ENCODE data around the gene MRC2. TPM values are rescaled to one million over a fixed set of nuclear protein-coding genes. Genes with fewer than 3 reads are reported as not detected.

Gene MRC2
- 91.2 TPM for total RNA-seq
- long read RNA-seq, full-length matches to known transcripts = 10 of 237 reads
- long read RNA-seq, partial matches to known transcripts = 213 of 237 reads
- long read RNA-seq, other reads (novel, unspliced or antisense) = 14 of 237 reads

DNA sequence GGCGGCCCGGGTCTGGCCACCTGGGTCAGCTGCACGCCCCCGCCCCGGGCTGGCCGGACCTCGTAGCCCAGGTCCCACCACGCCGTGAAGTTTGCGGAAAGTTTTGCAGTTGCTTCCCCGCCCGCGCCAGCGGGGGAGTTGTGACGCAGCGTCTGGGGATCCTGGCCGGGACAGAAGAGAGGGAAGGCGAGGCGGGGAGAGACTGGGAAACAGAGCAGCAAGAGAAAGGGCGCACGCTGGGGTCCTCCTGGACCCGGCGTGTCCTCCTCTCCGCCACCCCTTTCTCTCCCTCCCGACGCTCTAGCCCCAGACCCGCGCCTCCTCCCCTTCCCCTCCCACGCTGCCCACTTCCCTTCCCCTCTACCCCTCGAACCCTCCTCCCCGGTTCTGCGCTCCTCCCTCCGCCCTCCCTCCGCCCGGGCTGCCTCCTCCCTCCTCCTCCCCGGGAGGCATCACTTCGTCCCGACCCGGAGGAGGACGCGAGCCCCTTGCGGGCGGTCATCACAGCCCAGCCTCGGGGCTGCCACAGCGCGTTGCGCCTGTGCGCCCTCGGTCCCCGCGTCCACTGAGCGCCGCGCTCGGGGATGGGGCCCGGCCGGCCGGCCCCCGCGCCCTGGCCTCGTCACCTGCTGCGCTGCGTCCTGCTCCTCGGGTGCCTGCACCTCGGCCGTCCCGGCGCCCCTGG, at the start of gene MRC2:
MRC2 (plus strand) TSS at position 452 of the 685 bp plus-strand sequence; CDS start at position 585, 133 bp downstream.
- ATAC-seq (peak; percentile 66 to 81), DNase-seq (peak; percentile 72)
- Histone ChIP-seq H3K4me1 (peaks cover 37% of the 10 kb centered on the region), H3K27ac (peak within 1 kb of the TSS; percentile 86), H3K27me3 (ENCODE audit: low read depth) (peaks cover 14% of the 10 kb centered on the region), H3K4me3 (peak within 1 kb of the TSS; percentile 68), H3K36me3 (no peaks in the 10 kb centered on the region), H3K9me3 (no peaks in the 10 kb centered on the region)
- intact Hi-C loops (cut with DNase I) = no loop called here
- TF ChIP-seq, protein P1, sequence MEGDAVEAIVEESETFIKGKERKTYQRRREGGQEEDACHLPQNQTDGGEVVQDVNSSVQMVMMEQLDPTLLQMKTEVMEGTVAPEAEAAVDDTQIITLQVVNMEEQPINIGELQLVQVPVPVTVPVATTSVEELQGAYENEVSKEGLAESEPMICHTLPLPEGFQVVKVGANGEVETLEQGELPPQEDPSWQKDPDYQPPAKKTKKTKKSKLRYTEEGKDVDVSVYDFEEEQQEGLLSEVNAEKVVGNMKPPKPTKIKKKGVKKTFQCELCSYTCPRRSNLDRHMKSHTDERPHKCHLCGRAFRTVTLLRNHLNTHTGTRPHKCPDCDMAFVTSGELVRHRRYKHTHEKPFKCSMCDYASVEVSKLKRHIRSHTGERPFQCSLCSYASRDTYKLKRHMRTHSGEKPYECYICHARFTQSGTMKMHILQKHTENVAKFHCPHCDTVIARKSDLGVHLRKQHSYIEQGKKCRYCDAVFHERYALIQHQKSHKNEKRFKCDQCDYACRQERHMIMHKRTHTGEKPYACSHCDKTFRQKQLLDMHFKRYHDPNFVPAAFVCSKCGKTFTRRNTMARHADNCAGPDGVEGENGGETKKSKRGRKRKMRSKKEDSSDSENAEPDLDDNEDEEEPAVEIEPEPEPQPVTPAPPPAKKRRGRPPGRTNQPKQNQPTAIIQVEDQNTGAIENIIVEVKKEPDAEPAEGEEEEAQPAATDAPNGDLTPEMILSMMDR (IDR thresholded peaks at IDR 0.05) = no peak

DNA sequence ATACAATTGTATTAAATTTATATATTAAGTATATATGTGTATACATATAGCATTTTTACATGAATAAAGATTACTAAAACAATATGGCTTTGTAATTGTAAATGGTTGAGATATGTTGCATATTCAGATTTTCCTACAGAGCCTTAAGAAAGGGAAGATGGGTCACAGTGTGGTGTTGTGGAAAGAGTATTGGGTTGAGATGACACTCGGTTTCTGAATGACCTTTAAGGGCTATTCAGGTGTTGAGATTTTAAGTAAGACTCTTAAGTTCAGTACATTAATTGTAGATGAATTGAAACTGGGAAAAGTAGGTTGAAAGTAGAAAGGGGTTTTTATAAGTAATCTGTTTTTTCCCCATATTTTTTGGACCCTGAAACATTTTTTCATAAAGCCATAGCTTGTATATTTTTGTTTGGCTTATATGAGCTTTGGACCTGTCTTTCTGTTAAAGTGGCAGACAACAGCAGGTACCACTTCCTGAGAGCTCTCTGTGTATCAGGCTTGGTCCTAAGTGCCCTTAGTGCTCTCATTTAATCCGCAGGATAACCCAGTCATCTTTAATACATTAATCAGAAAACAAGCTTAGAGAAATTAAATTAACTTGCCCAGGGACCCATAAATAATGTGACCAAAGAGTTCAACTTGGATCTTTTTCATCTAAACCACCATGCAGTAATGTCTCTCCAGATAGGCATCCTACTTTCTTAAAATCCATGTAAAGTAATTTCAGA, 48.5 kb upstream of the MRC2 start:
- TF ChIP-seq, protein P1 (IDR thresholded peaks at IDR 0.05) = no peak

GRCh38 chr17:62580947-62581346, 46.5 kb upstream of the MRC2 start:
- ATAC-seq = no peak
- TF ChIP-seq, protein P1 (IDR thresholded peaks at IDR 0.05) = no peak
- Histone ChIP-seq H3K4me1 (no peaks in the 10 kb centered on the region), H3K27ac (no peak overlapping the region), H3K27me3 (ENCODE audit: low read depth) (no peaks in the 10 kb centered on the region), H3K4me3 (no peak overlapping the region), H3K36me3 (peaks cover 80% of the 10 kb centered on the region), H3K9me3 (no peaks in the 10 kb centered on the region)
- intact Hi-C loops (cut with DNase I) = no loop called here
- DNase-seq = no peak

More for the DNA sequence above, 48.5 kb upstream of the MRC2 start:
- no peaks in the 10 kb centered on the region for H3K27me3 ChIP-seq (ENCODE audit: low read depth)
- no peak for DNase-seq
- no peaks in the 10 kb centered on the region for H3K9me3 ChIP-seq
- no peak overlapping the region for H3K27ac ChIP-seq
- intact Hi-C loops (cut with DNase I) = no loop called here
- H3K4me1 ChIP-seq = no peaks in the 10 kb centered on the region
- H3K36me3 ChIP-seq = peaks cover 84% of the 10 kb centered on the region
- H3K4me3 ChIP-seq = no peak overlapping the region
- no peak for ATAC-seq

DNA sequence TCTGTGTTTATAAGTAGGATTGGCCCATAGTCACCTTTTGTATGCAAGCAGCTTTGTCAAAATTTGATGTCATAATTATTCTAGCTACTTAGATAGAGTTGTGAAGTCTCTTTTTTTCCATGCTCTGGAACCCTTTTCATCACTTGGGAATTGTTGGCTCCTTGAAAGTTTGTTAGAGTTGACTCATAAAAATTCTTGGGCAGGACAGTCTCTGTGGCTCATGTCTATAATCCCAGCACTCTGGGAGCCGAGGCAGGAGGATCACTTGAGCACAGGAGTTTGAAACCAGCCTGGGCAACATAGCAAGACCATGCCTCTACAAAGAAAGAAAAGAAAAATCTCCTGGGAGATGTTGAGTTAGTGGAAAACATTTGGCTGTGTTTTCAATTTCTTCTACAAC, 45.7 kb upstream of the MRC2 start:
- no peaks in the 10 kb centered on the region for H3K4me1 ChIP-seq
- no peak for ATAC-seq
- TF ChIP-seq, protein P1 (IDR thresholded peaks at IDR 0.05) = no peak
- H3K4me3 ChIP-seq = no peak overlapping the region
- no peaks in the 10 kb centered on the region for H3K27me3 ChIP-seq (ENCODE audit: low read depth)
- intact Hi-C loops (cut with DNase I) = no loop called here
- H3K27ac ChIP-seq = no peak overlapping the region
- no peaks in the 10 kb centered on the region for H3K9me3 ChIP-seq
- H3K36me3 ChIP-seq = peaks cover 80% of the 10 kb centered on the region
- no peak for DNase-seq

DNA sequence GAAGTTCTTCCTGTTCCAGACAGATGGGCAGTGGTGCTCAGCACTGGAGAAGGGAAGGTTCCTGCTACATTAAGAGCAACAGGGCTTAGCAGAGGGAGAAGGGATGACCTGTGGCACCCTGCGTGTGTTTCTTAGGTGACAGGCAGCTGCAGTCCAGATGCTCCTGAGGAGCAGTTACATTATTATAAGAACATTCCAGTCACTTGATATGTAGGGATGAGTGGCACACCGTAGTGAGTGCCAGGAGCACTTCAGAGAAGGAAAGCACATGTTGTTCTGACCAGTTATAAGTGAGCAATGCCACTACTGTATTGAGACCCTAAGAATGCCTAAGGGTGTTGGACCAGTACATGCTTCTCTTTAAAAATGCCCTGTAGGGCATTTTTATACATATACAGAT, 39.9 kb upstream of the MRC2 start:
- Histone ChIP-seq H3K4me1 (peaks cover 5% of the 10 kb centered on the region), H3K9me3 (no peaks in the 10 kb centered on the region), H3K27ac (peak overlapping the region; percentile 10), H3K36me3 (peaks cover 64% of the 10 kb centered on the region), H3K27me3 (ENCODE audit: low read depth) (no peaks in the 10 kb centered on the region), H3K4me3 (no peak overlapping the region)
- TF ChIP-seq, protein P1 (IDR thresholded peaks at IDR 0.05) = no peak
- intact Hi-C loops (cut with DNase I) = no loop called here
- DNase-seq (peak; percentile 60), ATAC-seq (peak; percentile 90 to 92)
